Activated gamma-delta T cell (primary cell): ENCODE results near the gene ZNF593.

Source experiments
- DNase-seq: peaks from one replicate; lab custom pipeline; 2025; lab: John Stamatoyannopoulos, UW

ZNF593 gene

DNA sequence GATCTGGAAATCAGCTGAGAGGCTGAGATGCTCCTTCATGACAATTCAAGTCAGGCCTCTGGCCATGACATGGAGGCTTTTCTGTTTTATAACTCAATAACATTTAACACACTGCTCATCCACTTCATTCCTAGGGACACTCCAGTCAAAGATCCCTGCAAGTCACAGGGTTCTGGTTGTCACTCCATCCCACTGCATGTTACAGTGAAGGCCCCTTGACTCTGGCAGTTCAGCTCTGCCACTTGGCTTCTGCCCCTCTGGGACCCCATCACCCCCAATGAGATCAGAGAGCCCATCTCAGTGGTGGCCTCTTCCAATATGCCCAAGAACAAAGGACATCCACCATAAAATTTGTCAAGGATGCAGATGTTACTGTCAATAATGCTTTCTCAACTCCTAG lies 20.8 kb upstream of the ZNF593 start:
- no peak for DNase-seq

GRCh38 chr1:26153966-26154532 lies 15.7 kb upstream of the ZNF593 start:
- no peak for DNase-seq

- no peak for DNase-seq
These were observed 15.0 kb upstream of the ZNF593 start for GRCh38 chr1:26154750-26155149.

DNA sequence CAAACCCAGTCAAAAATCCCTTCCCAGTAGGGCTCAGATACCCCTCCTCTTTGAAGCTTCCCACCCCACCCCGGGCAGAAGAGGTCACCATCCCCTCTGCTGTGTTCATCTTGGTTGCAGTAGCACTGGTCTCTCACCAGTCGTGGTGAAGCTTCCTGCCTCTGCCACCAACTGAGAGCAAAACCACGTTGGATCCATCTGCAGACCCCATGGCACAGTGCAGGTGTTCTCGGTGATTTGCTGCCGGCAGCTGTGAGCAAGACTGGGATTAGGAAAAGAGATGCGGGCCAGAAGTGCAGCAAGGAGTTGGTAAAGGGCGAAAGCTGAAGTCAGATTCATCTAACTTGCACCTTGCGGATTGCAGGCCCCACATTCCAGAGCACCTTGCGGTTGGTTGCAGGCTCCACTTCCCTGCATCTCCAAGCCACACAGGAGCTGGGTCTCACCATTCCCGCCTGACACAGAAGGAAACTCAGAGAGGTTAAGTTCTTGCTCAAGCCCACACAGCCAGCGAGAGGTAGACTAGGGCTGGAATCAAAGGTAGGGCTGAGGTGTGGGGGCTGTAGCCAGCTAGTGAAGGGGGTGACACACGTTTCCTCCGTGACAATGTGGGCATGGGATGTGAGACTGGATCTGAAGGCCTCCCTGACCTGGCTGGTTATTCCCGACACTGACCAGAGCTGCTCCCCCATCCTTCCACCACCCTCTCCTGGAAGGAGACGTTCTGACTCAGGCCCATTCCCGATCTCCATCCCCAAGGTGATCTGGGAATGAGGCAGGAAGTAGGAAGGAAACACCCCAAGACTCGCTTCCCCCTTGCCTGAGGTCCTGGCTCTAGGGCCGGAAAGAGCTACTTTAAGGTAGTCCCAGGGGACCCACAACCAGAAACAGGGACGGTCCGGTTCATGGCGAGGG lies 14.1 kb upstream of the ZNF593 start:
- no peak for DNase-seq

DNA sequence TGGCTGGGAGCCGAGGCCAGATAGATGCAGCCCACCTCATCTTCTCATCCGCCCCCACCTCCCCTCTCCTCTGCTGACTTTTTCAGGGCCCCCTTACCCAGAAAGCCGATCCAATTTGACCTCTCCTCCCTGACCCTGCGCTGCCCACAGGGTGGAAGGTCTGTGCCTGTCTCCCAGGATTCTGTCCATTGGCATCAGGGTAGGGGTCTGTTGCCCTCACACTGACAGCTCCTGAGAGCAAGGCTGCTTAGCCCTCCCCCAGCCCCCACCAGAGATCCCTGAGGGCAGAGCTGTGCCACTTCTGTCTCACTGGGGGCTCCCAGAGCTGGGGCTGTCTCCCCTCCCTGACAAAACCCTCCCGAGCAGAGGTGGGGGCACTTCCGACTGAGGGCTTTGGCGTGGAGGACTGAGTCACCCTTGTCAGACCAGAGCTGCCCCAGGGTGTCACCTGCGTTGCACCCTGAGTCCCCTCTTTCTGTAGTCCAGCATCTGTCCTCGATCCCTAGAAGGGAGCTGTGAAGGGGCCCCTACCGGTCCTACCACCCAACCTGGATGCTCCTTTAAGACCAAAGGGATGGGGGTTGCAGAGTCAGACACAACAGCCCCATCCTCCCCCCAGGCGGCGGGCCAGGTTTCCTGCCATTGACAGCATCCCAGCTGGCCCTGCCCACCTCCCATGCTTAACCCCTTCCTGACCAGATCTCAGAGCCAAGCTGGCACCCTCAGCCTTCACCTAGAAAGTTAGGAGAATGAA lies 13.2 kb upstream of the ZNF593 start:
- DNase-seq, result no peak

DNA sequence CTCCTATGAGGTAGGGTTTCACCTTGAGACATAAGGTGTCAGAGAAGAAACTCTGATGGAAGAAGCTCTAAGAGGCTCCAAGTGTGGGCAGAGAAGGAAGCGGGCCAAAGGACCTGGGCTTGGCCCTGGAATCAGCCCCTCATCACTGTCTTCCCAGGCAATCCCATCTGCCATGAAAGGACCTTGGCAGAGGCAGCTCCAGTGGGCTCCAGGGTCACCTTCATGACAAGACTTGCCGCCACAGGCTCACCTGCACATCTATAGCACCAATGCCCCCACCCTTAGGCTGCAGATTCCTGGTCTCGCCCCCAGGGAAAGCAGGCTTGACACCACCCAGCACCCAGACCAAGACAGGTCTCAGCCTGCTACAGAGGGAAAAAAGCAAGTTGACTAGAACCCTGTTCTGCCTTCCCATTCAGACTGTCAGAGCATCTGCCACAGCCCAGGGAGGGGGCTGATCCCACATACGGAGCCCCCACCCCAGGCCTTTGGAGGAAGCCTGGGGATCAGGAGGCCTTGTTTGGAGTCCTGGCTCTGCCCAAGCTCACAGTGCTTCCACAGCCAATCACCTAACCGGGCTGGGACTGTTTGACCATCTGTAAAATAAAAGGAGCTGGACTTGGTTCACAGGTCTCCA lies 11.3 kb upstream of the ZNF593 start:
- DNase-seq, result no peak

DNA sequence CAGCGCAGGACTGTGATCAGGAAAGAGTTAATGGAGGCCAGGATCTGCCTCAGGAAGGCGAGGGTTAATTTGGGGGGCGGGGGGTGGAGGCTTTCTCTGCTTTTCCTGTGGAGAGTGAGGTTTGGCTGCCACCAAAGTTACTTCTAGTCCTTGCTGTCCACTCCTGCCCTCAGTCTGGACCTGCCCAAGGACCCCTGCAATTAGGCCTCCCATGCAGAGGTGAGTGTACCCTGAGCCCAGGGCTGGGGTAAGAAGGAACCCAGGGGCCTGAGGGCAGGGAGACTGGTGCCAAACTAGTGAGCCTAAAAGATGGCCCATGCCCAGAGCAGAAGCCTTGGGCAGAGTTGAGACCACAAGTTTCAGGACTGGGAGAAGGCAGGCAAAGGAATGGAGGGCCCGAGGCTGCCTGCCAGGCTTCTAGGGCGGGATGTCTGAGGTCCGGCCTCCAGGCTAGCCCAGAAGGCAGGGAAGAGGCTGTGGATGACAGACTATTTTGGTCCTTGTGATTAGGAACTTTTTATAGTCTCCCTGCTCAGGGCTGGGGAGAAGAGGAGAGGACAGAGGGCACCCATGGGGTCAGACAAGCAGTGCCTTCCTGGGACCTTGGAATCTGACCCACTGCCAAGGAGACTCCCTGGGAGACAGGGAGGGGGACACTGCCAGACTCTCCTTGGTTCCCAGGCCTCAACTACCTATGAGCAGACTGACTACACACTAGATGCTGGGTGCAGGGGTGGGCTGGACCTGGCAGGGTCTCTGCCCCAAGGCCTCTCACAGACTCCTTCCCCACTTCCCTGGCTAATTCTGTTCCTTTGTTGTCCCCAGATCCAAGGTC lies 10.6 kb upstream of the ZNF593 start, which contains the start of gene FAM110D:
Gene FAM110D (plus strand): TSS at position 172 of the 835 bp plus-strand sequence. CDS start 2,213 bp downstream, outside the sequence.
- no peak for DNase-seq

GRCh38 chr1:26159743-26160039 lies 10.0 kb upstream of the ZNF593 start:
- DNase-seq, result no peak

- no peak for DNase-seq
These were observed 8.9 kb upstream of the ZNF593 start for GRCh38 chr1:26160527-26161414.

GRCh38 chr1:26161415-26162219 lies 8.1 kb upstream of the ZNF593 start:
- no peak for DNase-seq

DNA sequence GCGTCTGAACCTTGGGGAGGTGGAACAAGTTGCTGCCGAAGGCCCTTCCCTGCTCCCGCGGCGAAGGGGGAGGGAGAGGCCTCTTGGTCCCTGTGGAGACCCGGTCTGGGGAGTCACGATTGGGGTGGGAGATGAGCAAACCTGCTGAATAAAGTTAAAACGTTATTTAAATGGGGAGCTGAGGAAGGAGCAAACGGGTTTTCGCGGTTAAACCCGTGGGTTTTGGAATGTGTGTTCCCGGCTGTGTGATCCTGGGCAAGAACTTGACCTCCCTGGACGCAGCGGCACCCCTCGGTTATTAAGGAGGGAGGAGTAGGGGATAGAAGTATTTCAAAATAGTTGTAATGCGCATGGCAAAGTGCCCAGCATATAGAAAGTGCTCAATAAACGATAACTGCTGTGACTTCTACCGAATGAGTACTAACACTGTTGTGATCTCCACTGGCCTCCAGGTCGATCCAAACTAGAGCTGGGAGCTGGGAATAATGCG lies 7.4 kb upstream of the ZNF593 start:
- DNase-seq, result no peak

GRCh38 chr1:26163684-26164035 lies 6.0 kb upstream of the ZNF593 start:
- no peak for DNase-seq

DNA sequence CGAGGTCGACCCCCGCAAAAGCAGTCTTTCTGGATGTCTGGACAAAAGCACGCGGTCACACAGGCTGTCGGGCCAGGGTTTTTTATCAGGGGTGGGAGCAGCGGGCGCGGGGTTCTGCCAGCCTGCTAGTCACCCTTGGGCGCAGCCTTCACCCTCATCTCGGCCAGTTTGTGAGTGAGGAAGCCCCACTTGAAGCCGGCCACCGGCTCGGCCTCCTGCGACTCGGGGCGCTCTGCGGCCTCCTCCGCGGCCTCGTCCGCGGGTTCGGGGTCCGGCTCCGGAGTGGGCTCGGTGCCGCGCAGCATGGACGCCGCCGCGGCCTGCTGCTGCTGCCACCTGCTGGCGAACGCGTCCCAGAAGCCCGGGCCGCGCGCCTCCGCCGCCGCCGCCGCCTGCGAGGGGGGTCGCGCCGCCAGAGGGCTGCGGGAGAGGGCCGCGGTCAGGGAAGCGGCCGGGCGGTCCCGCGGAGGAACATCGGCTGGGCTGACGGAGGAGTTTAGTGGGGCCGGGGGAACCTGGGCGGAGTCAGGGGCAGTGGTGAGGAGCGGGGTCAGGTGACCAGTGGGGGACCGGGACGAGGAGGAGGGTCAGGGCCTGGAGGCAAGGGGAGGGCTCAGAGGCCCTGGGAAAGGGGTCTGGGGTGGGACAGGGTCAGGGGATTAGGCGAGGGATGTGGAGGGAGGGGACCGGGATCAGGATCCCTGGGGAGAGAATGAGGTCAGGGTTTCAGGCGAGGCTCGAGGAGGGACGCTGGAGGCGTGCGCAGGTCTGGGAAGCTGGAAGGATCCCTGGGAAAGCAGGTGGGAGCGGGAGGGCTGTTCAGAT lies 5.5 kb upstream of the ZNF593 start:
- DNase-seq, result peak; percentile 27

DNA sequence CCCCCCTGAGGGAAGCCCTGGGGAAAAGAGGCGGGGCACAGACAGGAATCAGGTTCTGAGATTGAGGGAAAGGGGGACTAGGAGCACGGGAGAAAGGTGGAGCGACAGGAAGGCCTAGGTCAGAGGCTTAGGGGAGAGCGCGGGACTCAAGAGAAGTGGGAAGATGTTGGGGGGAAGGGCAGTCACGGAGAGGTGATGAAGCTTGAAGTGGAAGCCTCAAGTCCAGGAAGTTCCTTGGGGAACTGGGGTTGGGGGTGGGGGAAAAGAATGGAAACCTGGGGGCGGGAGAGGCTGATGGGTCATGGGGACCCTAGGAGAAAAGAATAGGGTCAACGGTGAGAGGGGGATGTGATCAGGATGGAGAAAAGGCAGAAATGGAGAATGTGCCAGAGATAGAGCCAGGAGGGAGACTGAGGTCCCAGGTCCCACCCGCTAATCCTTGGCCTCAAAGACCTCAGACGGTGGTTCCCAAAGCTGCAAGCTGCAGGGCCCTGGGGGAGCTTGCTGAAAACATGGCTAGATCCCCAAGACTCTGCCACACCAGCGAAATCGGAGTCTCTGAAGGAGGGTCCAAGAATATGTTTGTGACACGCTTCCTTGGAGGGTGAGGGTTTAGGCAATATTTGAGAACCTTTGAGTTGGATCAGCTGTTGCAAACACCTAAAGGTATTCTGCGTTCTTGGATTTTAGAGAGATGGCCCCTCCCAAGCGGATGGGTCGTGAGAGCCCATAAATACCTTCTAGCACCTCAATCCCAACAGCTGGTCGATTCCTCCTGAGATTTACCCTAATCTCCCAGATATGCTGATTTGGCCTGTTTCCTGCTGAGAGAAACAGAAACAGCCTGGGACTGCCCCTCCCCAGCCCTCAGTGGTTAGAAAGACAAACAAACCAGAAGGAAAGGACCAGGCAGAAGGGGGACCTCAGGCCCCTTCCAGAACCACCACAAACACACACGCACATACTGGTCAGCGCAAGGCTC lies 4.6 kb upstream of the ZNF593 start:
- no peak for DNase-seq

DNA sequence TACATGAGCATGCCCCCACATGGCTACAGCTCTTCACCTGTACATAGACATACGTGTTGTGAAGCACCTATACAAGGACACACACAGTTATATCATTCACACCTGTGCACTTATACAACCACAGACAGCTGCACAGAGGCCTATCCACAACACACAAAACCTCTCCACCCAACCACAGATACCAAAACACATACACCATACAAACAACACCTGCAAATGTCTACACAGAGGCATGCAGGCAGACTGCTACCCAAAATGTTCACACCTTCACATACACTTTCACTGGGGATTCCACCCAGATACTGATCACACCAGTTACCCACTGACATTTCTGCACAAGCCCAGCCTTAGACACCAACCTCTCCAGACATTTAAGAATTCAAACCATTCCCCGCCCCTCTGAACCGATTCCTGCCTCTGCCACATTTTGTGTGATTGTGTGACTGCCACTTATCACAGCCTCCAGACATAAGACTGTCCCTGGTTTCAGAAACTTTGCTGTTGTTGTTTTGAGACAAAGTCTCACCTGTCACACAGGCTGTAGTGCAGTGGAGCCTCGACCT lies 2.9 kb upstream of the ZNF593 start:
- no peak for DNase-seq

DNA sequence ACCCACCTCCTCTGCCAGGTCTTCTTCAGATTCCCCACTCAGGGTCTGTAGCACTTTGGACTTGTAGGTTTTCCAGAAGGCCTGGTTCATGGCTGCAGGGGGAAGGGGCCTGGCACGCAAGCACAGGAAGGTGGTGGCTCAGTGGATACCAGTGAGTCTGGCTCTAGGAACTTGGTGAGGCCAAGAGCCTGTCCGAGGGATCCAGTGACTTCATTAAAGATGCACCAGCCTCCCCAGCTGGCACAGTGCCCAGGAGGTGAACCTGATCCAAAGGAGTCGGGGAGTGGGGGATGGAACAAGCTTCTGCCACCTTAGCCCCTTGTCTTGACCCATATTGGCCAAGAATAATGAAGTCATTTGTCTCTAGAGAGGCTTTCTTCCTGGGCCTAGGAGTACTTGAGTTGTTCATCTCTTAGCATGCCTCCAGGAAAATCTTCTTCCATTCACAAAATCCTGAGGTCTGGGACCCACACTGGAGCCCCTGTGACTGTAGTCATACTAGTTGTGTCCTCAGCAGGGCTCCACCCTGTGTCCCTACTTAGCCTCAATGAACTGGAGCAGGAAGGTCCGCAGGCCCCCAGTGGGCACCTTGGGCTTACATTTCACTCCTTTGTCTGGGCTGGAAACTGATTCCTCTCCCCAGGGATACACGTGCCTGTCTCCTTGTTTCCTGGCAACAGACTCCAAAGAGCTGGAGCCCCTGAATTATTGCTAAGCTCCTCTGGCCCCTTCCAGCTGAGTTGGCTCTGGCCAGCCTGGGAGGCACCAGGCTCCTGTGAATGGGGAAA lies 1.1 kb upstream of the ZNF593 start, which contains the start of gene C1orf232:
Gene C1orf232 (minus strand): TSS at position 554 of the 788 bp plus-strand sequence. CDS start 464 bp downstream, at position 90.
- no peak for DNase-seq
